DND-41 (cell line): ENCODE results near the gene CEACAM1.

Source experiments
- ATAC-seq: fragments of 200-7000 bp; cut with Tn5 transposase; 3 replicates; pipeline ENCODE4 v1.9.1; 2021; ENCODE audit warnings: low read depth; ENCODE audit not compliant: insufficient read depth
- DNase-seq: peaks from one replicate; pipeline ENCODE4 v3.0.0-alpha.2; 2020
- H2AFZ ChIP-seq: 2 replicates; pipeline ENCODE4 v1.6.0; 2012; ENCODE audit warnings: low read depth, low read length
- H3K27ac ChIP-seq: 2 replicates; pipeline ENCODE4 v1.5.1; 2012; ENCODE audit warnings: low read length, inconsistent platforms
- H3K27me3 ChIP-seq: fragments of 200-600 bp; sonication (generic); 2 replicates; pipeline ENCODE4 v1.6.0; 2012; ENCODE audit warnings: low read length, mild to moderate bottlenecking, inconsistent platforms; ENCODE audit not compliant: insufficient read depth, poor library complexity
- H3K36me3 ChIP-seq: 2 replicates; pipeline ENCODE4 v1.5.1; 2012; ENCODE audit warnings: low read length, inconsistent platforms; ENCODE audit not compliant: insufficient read depth
- H3K4me1 ChIP-seq: 2 replicates; pipeline ENCODE4 v1.5.1; 2012; ENCODE audit warnings: mild to moderate bottlenecking, low read length; ENCODE audit not compliant: insufficient read depth
- H3K4me2 ChIP-seq: 2 replicates; pipeline ENCODE4 v1.6.0; 2012; ENCODE audit warnings: mild to moderate bottlenecking, moderate library complexity, low read length, inconsistent platforms; ENCODE audit not compliant: insufficient read depth
- H3K4me3 ChIP-seq, 2 experiments: fragments of 200-600 bp in 1 of 2; shearing (Covaris generic) in 1 of 2; 2 replicates each; pipeline ENCODE4 v1.5.1; 2012 to 2016; ENCODE audit warnings: inconsistent platforms in 2 of 2, low read length in 2 of 2, mild to moderate bottlenecking in 2 of 2, low read depth in 1 of 2, moderate library complexity in 1 of 2
- H3K79me2 ChIP-seq: 2 replicates; pipeline ENCODE4 v1.6.0; 2012; ENCODE audit warnings: low read length, inconsistent platforms; ENCODE audit not compliant: insufficient read depth
- H3K9ac ChIP-seq: 2 replicates; pipeline ENCODE4 v1.6.0; 2012; ENCODE audit warnings: low read depth, mild to moderate bottlenecking, inconsistent platforms, low read length, moderate library complexity
- H3K9me3 ChIP-seq: 2 replicates; pipeline ENCODE4 v1.5.1; 2012; ENCODE audit warnings: low read length, moderate library complexity, mild to moderate bottlenecking, inconsistent platforms; ENCODE audit not compliant: insufficient read depth, severe bottlenecking
- H4K20me1 ChIP-seq: 2 replicates; pipeline ENCODE4 v1.6.0; 2012; ENCODE audit warnings: low read length; ENCODE audit not compliant: insufficient read depth
- CTCF ChIP-seq: IDR thresholded peaks from 2 replicates; pipeline ENCODE4 v1.5.1; 2012; ENCODE audit warnings: borderline replicate concordance, low read length, moderate library complexity, mild to moderate bottlenecking; ENCODE audit not compliant: poor library complexity, severe bottlenecking; ENCODE audit errors: extremely low read depth
- EZH2 ChIP-seq: IDR thresholded peaks from 3 replicates; pipeline ENCODE4 v1.6.1; 2012; ENCODE audit warnings: borderline replicate concordance, low read depth, mild to moderate bottlenecking, moderate library complexity, low read length, inconsistent platforms; ENCODE audit not compliant: severe bottlenecking

CEACAM1 gene

GRCh38 chr19:42532891-42533290, 4.6 kb upstream of the CEACAM1 start:
- Histone ChIP-seq H3K79me2 (no peaks in the 10 kb centered on the region), H3K27me3 (no peaks in the 10 kb centered on the region), H3K9me3 (no peaks in the 10 kb centered on the region), H3K4me1 (peaks cover 13% of the 10 kb centered on the region), H4K20me1 (no peaks in the 10 kb centered on the region), H3K4me2 (no peak overlapping the region), H3K9ac (no peak overlapping the region), H3K36me3 (no peaks in the 10 kb centered on the region), H3K4me3 (no peak overlapping the region), H2AFZ (no peak overlapping the region), H3K27ac (no peak overlapping the region)
- ATAC-seq (no peak), DNase-seq (no peak)
- TF ChIP-seq EZH2 (no peak), CTCF (no peak)

GRCh38 chr19:42531313-42531712, 3.0 kb upstream of the CEACAM1 start:
- Histone ChIP-seq H3K4me1 (peaks cover 13% of the 10 kb centered on the region), H2AFZ (no peak overlapping the region), H3K27ac (no peak overlapping the region), H3K79me2 (no peaks in the 10 kb centered on the region), H3K27me3 (no peaks in the 10 kb centered on the region), H3K36me3 (no peaks in the 10 kb centered on the region), H3K4me2 (no peak overlapping the region), H3K9ac (no peak overlapping the region), H4K20me1 (no peaks in the 10 kb centered on the region), H3K9me3 (no peaks in the 10 kb centered on the region), H3K4me3 (no peak overlapping the region)
- DNase-seq, result no peak
- no peak for TF ChIP-seq EZH2
- ATAC-seq, result no peak

GRCh38 chr19:42529248-42529764, 1.0 kb upstream of the CEACAM1 start:
- TF ChIP-seq CTCF (peak; percentile 95), EZH2 (no peak)
- peak overlapping the region in 1 of 2 experiments; percentile 46; a peak in 1 of 4 replicates for H3K4me3 ChIP-seq
- ATAC-seq, result peak; percentile 78
- peaks cover 13% of the 10 kb centered on the region for H3K4me1 ChIP-seq
- peak overlapping the region; percentile 79 for H2AFZ ChIP-seq
- H3K4me2 ChIP-seq, result peak overlapping the region; percentile 66
- H3K9me3 ChIP-seq, result no peaks in the 10 kb centered on the region
- no peaks in the 10 kb centered on the region for H3K27me3 ChIP-seq
- H3K27ac ChIP-seq, result peak overlapping the region; percentile 58; the same call in 1 of the 2 replicates
- H3K9ac ChIP-seq, result peak overlapping the region; percentile 37; the same call in 1 of the 2 replicates
- no peaks in the 10 kb centered on the region for H3K79me2 ChIP-seq
- peak; percentile 60 for DNase-seq
- H4K20me1 ChIP-seq, result no peaks in the 10 kb centered on the region
- no peaks in the 10 kb centered on the region for H3K36me3 ChIP-seq

- Histone ChIP-seq H3K4me1 (peaks cover 13% of the 10 kb centered on the region), H4K20me1 (no peaks in the 10 kb centered on the region), H3K9me3 (no peaks in the 10 kb centered on the region), H3K36me3 (no peaks in the 10 kb centered on the region), H3K4me2 (no peak overlapping the region), H2AFZ (no peak overlapping the region), H3K79me2 (no peaks in the 10 kb centered on the region), H3K9ac (no peak overlapping the region), H3K27me3 (no peaks in the 10 kb centered on the region), H3K27ac (no peak overlapping the region), H3K4me3 (no peak overlapping the region)
- TF ChIP-seq EZH2 (no peak), CTCF (no peak)
- ATAC-seq (no peak), DNase-seq (no peak)
Measured at GRCh38 chr19:42524943-42525342, 3.3 kb downstream of the CEACAM1 start.
